Trophoblast cell (in vitro differentiated cells and primary cell): ENCODE measurements around the gene BBX.

Source experiments
- DNase-seq, 2 donors: peaks; one replicate each; pipeline ENCODE4 v3.0.0-alpha.2; 2016
- H2AFZ ChIP-seq: 2 replicates; pipeline ENCODE4 v1.6.1; 2013; ENCODE audit warnings: low read length, moderate library complexity, mild to moderate bottlenecking; ENCODE audit not compliant: insufficient read depth, poor library complexity
- H2AK5ac ChIP-seq: 2 replicates; pipeline ENCODE4 v1.6.1; 2013; ENCODE audit warnings: mild to moderate bottlenecking, low read length
- H2BK120ac ChIP-seq: 2 replicates; pipeline ENCODE4 v1.6.1; 2013; ENCODE audit warnings: low read length, mild to moderate bottlenecking, moderate library complexity; ENCODE audit not compliant: insufficient read depth, poor library complexity
- H2BK12ac ChIP-seq: 2 replicates; pipeline ENCODE4 v1.6.1; 2013; ENCODE audit warnings: mild to moderate bottlenecking, low read length, moderate library complexity
- H2BK5ac ChIP-seq: 2 replicates; pipeline ENCODE4 v1.6.1; 2013; ENCODE audit warnings: low read length, low read depth, moderate library complexity, mild to moderate bottlenecking; ENCODE audit not compliant: poor library complexity
- H3K14ac ChIP-seq: 2 replicates; pipeline ENCODE4 v1.6.1; 2013; ENCODE audit warnings: mild to moderate bottlenecking, low read length
- H3K18ac ChIP-seq: 2 replicates; pipeline ENCODE4 v1.6.1; 2013; ENCODE audit warnings: mild to moderate bottlenecking, low read length
- H3K23ac ChIP-seq: 2 replicates; pipeline ENCODE4 v1.6.1; 2013; ENCODE audit warnings: low read length
- H3K27ac ChIP-seq: 2 replicates; pipeline ENCODE4 v1.5.1; 2013; ENCODE audit warnings: low read depth, mild to moderate bottlenecking, inconsistent platforms, low read length, moderate library complexity
- H3K27me3 ChIP-seq: 2 replicates; pipeline ENCODE4 v1.6.1; 2013; ENCODE audit warnings: inconsistent platforms, mild to moderate bottlenecking, low read length, moderate library complexity; ENCODE audit not compliant: insufficient read depth
- H3K36me3 ChIP-seq, 2 experiments: 1 replicate in 1 of 2; 2 replicates in 1 of 2; pipeline ENCODE4 v1.6.1; 2013; ENCODE audit warnings: low read length in 2 of 2, mild to moderate bottlenecking in 2 of 2, moderate library complexity in 1 of 2; ENCODE audit not compliant: insufficient read depth in 2 of 2, control insufficient read depth in 1 of 2
- H3K4ac ChIP-seq: 2 replicates; pipeline ENCODE4 v1.6.1; 2013; ENCODE audit warnings: low read depth, mild to moderate bottlenecking, low read length, moderate library complexity
- H3K4me1 ChIP-seq, 2 experiments: 1 replicate in 1 of 2; 2 replicates in 1 of 2; pipeline ENCODE4 v1.6.1; 2013; ENCODE audit warnings: low read length in 2 of 2, mild to moderate bottlenecking in 2 of 2, moderate library complexity in 1 of 2; ENCODE audit not compliant: insufficient read depth in 2 of 2, control insufficient read depth in 1 of 2
- H3K4me2 ChIP-seq: 2 replicates; pipeline ENCODE4 v1.6.1; 2013; ENCODE audit warnings: inconsistent platforms, mild to moderate bottlenecking, low read length, moderate library complexity
- H3K4me3 ChIP-seq: 2 replicates; pipeline ENCODE4 v1.5.1; 2013; ENCODE audit warnings: mild to moderate bottlenecking, low read depth, low read length, inconsistent platforms
- H3K79me1 ChIP-seq: one replicate; pipeline ENCODE4 v1.6.1; 2013; ENCODE audit warnings: low read length
- H3K79me2 ChIP-seq: 2 replicates; pipeline ENCODE4 v1.6.1; 2013; ENCODE audit warnings: low read length, mild to moderate bottlenecking; ENCODE audit not compliant: control insufficient read depth, insufficient read depth, poor library complexity
- H3K9ac ChIP-seq: 2 replicates; pipeline ENCODE4 v1.6.1; 2013; ENCODE audit warnings: mild to moderate bottlenecking, low read length
- H3K9me3 ChIP-seq: 2 replicates; pipeline ENCODE4 v1.6.1; 2013; ENCODE audit warnings: low read depth, mild to moderate bottlenecking, control low read depth, inconsistent platforms, low read length; ENCODE audit not compliant: insufficient read depth
- H4K12ac ChIP-seq: 2 replicates; pipeline ENCODE4 v1.6.1; 2013; ENCODE audit warnings: low read depth, mild to moderate bottlenecking, low read length, moderate library complexity
- H4K8ac ChIP-seq: 2 replicates; pipeline ENCODE4 v1.6.1; 2013; ENCODE audit warnings: low read depth, mild to moderate bottlenecking, low read length, moderate library complexity
- H4K91ac ChIP-seq: one replicate; pipeline ENCODE4 v1.6.1; 2013; ENCODE audit warnings: low read depth, mild to moderate bottlenecking, low read length, moderate library complexity
- WGBS: extraction: QIAGEN DNeasy Blood & Tissue Kit; methylation state at CpG from one replicate; pipeline ENCODE4 v1.1.7; 2013; ENCODE audit warnings: missing lambda C conversion rate; ENCODE audit not compliant: insufficient read length, insufficient coverage; ENCODE audit errors: extremely low coverage; 5-methylcytosine and 5-hydroxymethylcytosine counted together

The BBX gene

GRCh38 chr3:107681396-107681795, 158.6 kb downstream of the BBX start:
- Histone ChIP-seq H3K79me2 (no peaks in the 10 kb centered on the region), H2BK5ac (no peak overlapping the region), H4K91ac (no peak overlapping the region), H3K36me3 (no peaks in the 10 kb centered on the region), H2BK120ac (no peak overlapping the region), H3K4ac (no peak overlapping the region), H3K14ac (no peak overlapping the region), H2AFZ (no peak overlapping the region), H3K4me2 (no peak overlapping the region), H2AK5ac (no peak overlapping the region), H3K27ac (no peak overlapping the region), H3K4me3 (no peak overlapping the region), H4K8ac (no peak overlapping the region), H4K12ac (no peak overlapping the region), H3K27me3 (no peaks in the 10 kb centered on the region), H2BK12ac (no peak overlapping the region), H3K9me3 (no peaks in the 10 kb centered on the region), H3K18ac (no peak overlapping the region), H3K23ac (no peak overlapping the region), H3K9ac (no peak overlapping the region), H3K4me1 (no peaks in the 10 kb centered on the region), H3K79me1 (no peaks in the 10 kb centered on the region)
- no CpG with 5 or more reads among the region's 3 CpGs for WGBS
- DNase-seq = no peak

- Histone ChIP-seq H3K4me2 (no peak overlapping the region), H3K4ac (no peak overlapping the region), H3K27me3 (no peaks in the 10 kb centered on the region), H2BK12ac (no peak overlapping the region), H4K8ac (no peak overlapping the region), H2BK5ac (no peak overlapping the region), H4K91ac (no peak overlapping the region), H3K14ac (no peak overlapping the region), H3K79me2 (no peaks in the 10 kb centered on the region), H3K36me3 (no peaks in the 10 kb centered on the region), H3K4me3 (no peak overlapping the region), H2AFZ (no peak overlapping the region), H3K4me1 (no peaks in the 10 kb centered on the region), H3K23ac (no peak overlapping the region), H2AK5ac (no peak overlapping the region), H3K18ac (no peak overlapping the region), H3K27ac (no peak overlapping the region), H3K9ac (no peak overlapping the region), H3K79me1 (no peaks in the 10 kb centered on the region), H3K9me3 (no peaks in the 10 kb centered on the region), H4K12ac (no peak overlapping the region), H2BK120ac (no peak overlapping the region)
- DNase-seq = no peak
- no CpG with 5 or more reads among the region's 1 CpG for WGBS
Measured at GRCh38 chr3:107682580-107682979, 159.8 kb downstream of the BBX start.

- no peaks in the 10 kb centered on the region for H3K9me3 ChIP-seq
- H3K4me3 ChIP-seq = no peak overlapping the region
- H2BK120ac ChIP-seq = no peak overlapping the region
- no peak overlapping the region for H2AK5ac ChIP-seq
- no peaks in the 10 kb centered on the region for H3K4me1 ChIP-seq
- H2BK5ac ChIP-seq = no peak overlapping the region
- no peak overlapping the region for H3K9ac ChIP-seq
- H4K8ac ChIP-seq = no peak overlapping the region
- no peak for DNase-seq
- no peaks in the 10 kb centered on the region for H3K36me3 ChIP-seq
- WGBS = no CpG with 5 or more reads among the region's 4 CpGs
- H3K27me3 ChIP-seq = no peaks in the 10 kb centered on the region
- no peak overlapping the region for H4K91ac ChIP-seq
- H4K12ac ChIP-seq = no peak overlapping the region
- H2AFZ ChIP-seq = no peak overlapping the region
- H3K23ac ChIP-seq = no peak overlapping the region
- H3K27ac ChIP-seq = no peak overlapping the region
- H3K4ac ChIP-seq = no peak overlapping the region
- H2BK12ac ChIP-seq = no peak overlapping the region
- no peaks in the 10 kb centered on the region for H3K79me1 ChIP-seq
- no peak overlapping the region for H3K14ac ChIP-seq
- no peak overlapping the region for H3K18ac ChIP-seq
- no peak overlapping the region for H3K4me2 ChIP-seq
- no peaks in the 10 kb centered on the region for H3K79me2 ChIP-seq
Measured at GRCh38 chr3:107683447-107683846, 160.7 kb downstream of the BBX start.

GRCh38 chr3:107684431-107684925, 161.7 kb downstream of the BBX start:
- Histone ChIP-seq H3K9me3 (no peaks in the 10 kb centered on the region), H3K18ac (no peak overlapping the region), H3K4me3 (no peak overlapping the region), H3K27me3 (no peaks in the 10 kb centered on the region), H3K4ac (no peak overlapping the region), H3K4me1 (no peaks in the 10 kb centered on the region), H2BK5ac (no peak overlapping the region), H3K27ac (no peak overlapping the region), H4K8ac (no peak overlapping the region), H2BK12ac (no peak overlapping the region), H3K23ac (no peak overlapping the region), H2BK120ac (no peak overlapping the region), H4K91ac (no peak overlapping the region), H3K36me3 (no peaks in the 10 kb centered on the region), H3K9ac (no peak overlapping the region), H2AFZ (no peak overlapping the region), H2AK5ac (no peak overlapping the region), H4K12ac (no peak overlapping the region), H3K14ac (no peak overlapping the region), H3K79me1 (no peaks in the 10 kb centered on the region), H3K79me2 (no peaks in the 10 kb centered on the region), H3K4me2 (no peak overlapping the region)
- WGBS = no CpG with 5 or more reads among the region's 5 CpGs
- peak; percentile 28 to 90 for DNase-seq
